GM11168 (cell line): ENCODE data around the gene HTRA3.

ENCODE experiments used
- in situ Hi-C: fragments of 300-500 bp; cut with MboI; formaldehyde crosslinking; loops from one replicate; pipeline ENCODE4 v1.12.0; 2022; ENCODE audit warnings: low sequenced_read_pairs; ENCODE audit not compliant: unreplicated experiment

Gene HTRA3

GRCh38 chr4:8265171-8265929 is 4.2 kb upstream of the HTRA3 start:
- in situ Hi-C loops = no loop called here

GRCh38 chr4:8266088-8266487 is 3.5 kb upstream of the HTRA3 start:
- in situ Hi-C loops = no loop called here

GRCh38 chr4:8266508-8266907 is 3.0 kb upstream of the HTRA3 start:
- in situ Hi-C loops = no loop called here

DNA sequence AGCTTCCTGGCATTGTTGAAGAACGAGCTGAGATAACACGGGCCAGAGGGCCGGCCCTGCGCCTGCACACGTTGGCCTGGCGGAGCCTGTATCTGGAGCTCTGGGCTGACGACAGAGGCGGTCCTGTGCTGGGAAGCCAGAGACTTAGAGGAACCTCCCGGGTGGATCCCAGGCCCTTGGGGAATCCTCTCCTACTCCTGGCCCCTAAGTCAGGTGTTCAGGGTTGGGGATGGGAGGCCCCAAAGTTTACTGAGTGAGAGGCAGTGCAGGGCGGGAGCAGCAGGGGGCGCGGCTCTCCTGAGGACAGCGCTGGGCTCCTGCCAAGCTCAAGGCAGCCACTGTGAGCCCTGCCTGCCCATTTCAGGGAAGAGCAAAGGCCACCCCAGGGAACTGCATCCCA is 2.5 kb upstream of the HTRA3 start:
- in situ Hi-C loops = no loop called here

DNA sequence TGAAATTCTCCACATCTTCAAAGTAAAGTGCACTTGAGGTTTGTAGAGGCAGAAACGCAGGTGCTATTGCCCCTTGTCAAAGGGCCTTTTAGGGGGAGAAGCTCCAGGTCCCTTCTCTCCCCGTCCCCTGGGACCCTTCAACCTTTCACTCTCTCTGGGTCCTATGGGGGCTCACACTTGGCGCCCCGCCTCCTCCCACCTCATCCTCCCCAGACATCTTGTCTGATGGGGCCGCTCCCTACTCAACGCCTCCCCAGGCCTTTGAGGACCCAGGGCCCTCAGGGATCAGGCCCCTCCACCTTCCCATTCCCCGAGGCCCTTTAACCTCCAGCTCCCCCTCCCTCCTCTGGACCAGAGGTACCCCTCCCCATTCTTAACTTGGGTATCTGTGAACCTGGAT is 1.3 kb upstream of the HTRA3 start:
- in situ Hi-C loops = no loop called here

DNA sequence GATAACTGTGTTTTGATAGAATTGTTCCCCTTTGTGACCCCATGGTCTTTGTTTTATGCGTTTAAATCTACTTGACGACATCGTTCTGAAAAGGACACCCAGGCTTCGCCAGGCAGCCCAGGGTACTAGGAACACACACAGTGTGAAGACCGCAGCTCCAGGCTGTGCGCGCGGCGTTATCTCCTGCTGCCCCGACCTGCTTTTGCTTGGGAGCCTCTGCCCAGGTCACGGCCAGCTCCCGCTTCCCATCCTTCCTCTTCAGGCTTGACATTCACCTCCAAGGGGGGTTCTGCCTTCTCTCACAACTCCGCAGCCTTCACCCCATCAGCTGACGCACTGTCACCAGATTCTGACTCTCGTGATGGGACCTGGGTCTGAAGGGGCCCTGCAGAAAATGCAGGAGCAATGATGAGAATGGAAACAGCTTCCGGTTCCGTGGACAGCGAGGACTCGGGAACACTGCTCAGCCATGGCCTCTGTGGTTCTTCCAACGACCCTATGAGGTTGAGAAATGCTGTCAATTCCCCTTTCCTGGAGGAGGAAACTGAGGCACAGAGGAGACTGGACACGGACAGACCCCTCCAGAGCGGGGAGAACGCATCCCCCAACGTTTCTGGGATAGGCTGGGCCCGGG is 536 bp upstream of the HTRA3 start:
- in situ Hi-C loops = no loop called here

DNA sequence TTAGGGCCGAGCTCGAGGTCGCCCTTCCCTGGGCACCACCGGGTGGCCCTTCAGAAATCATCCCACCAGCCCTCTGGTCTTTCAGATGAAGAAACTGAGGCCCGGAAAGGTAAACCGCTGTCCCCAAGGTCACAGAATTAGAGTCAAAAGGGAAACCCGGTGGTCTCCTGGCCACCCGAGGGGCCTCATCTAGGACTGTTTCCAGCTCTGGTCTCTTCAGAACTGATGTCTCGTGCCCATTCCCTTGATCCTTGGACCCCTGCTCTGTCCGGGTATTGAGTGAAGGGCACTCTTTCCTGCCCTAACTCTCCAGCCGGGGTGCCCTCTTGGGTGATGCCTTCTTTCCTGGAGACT is 841 bp downstream of the HTRA3 start:
- in situ Hi-C loops = no loop called here

- in situ Hi-C loops = no loop called here
Measured at GRCh38 chr4:8270912-8271815, 1.6 kb downstream of the HTRA3 start.

- in situ Hi-C loops = no loop called here
Measured at GRCh38 chr4:8271821-8272220, 2.3 kb downstream of the HTRA3 start.

DNA sequence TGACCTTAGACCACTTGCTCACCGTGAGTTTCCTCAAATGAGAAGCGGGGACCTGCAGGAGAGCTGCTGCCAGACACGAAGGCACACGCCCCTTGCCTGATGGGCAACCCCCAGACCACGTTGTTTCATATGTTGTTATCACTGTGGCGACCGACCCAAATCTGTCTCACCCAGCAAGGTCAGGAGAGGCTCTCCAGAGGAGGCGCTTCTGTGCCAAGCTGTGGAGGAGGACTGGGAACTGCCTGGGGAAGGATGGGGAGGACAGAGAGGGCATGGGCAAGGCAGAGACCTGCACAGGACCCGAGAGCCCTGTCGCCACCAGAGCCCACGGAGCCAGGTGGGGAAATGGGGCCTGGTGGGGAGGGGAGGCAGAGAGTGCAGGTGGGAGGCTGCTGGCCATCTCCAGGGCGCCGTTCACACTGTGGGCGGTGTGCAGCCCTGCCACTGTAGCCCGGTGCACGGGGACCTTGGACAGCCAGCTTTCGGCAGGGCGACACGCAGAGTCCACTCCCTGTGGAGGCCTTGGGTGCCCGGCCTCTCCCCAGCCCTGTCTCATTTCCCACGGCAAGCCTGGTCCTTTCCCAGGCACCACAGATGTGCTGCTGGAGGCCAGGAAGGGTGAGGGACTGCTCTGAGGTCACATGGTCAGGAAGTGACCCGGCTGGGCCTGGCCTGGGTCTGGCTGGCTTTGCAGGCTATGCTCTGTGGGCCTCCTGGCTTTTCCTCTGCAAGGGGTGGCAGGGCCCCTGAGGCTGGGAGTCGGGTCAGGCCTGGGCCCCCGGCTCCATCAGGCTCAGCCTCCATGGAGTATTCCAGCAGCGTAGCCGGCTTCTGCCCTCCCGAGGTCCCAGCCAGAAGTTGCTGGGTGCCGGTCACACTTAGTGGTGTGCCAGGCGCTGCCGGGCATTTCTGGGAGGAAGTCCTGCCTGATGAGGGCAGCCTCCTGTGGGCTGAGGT is 3.2 kb downstream of the HTRA3 start:
- in situ Hi-C loops = no loop called here

- in situ Hi-C loops = no loop called here
Measured at GRCh38 chr4:8273450-8273849, 3.9 kb downstream of the HTRA3 start.

- in situ Hi-C loops = no loop called here
Measured at GRCh38 chr4:8274066-8274652, 4.6 kb downstream of the HTRA3 start.

- in situ Hi-C loops = no loop called here
Measured at GRCh38 chr4:8274765-8275547, 5.4 kb downstream of the HTRA3 start.

- in situ Hi-C loops = no loop called here
Measured at GRCh38 chr4:8275548-8275910, 6.0 kb downstream of the HTRA3 start.

DNA sequence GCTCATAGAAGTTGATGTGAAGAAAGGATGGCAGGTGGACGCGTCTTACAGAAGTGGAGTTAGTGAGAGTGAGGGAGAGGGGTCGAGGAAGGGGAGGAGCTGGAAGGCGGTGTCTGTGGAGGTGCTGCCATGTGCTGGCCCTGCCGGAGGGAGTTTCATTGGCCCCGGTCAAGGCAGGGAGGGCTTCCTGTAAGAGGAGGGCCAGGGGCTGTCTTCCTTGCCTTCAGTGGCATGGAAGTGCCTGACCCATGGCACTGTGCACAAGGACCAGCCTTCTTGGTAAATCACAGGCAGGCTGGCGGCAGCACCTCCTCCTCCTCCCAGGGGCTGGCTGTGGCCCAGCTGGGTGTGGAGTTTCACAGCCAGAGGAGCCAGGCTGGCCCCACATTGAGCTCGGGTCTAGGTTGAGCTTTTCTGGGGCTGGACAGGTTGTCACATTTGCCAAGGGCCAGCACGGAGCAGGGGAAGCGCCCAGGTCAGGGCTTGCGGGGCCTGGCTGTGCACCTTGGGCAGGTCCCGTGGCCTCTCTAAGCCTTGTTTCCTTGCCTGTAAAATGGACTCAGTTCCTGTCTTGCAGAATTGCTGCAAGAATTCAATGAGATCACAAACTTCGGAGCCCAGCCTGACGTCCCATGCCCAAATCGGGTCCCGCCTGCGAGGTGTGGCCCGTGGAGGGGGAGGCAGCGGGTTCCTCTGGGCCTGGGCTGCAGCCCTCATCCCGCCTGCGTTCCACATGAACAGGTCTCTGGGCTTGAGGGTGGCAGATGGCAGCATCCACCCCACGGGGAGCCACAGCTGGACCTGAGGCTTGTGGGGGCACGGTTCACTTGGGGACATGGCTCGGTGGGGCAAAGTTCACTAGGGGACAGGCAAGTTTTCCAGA is 7.0 kb downstream of the HTRA3 start:
- in situ Hi-C loops = no loop called here

DNA sequence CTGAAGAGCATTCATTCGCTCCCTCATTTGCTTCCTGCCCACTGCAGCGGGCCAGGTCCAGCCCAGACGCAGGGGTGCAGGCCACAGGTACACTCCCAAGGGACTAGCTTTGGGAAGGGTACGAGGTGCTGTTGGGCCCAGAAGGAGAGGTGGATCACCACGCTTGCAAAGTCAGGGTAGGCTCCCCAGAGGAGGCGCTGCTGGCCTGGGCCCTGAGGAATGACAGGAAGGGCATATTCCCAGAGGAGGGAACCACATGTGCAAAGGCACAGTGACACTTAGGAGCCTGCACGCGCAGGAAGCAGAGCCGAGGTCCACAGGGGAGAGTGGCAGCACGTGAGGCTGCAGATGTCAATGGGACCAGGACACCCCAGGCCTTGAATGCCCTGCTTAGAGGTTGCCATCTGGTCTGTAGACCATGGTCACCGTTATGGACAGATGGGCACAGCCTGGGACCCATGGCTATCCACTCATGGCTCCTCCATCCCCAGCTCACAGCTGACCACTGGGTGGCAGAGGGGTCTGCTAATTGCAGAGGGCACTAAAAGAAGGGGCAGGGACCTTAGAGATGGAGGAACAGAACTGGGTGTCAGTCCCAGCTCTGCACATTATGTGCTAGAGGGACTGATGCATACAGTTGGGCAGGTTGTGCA is 7.9 kb downstream of the HTRA3 start:
- in situ Hi-C loops = no loop called here

DNA sequence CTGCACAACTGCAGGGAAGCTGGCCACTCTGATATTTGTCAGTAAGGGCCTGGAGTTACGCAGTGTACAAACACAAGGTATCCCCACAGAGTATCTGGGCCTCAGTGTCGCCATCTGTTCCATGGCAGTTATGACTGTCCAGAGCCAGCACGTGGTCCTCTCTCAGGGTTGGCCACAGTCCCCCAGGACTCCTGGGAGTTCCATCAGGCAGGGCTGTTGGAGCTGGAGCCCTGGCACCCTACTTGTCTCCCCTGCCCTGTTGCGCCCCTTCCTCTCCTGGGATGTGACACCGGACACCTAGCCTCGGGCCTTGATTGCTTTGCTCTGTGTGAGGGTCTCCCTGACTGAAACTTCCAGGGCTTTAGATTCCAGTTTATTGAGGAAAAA is 8.4 kb downstream of the HTRA3 start:
- in situ Hi-C loops = no loop called here
